GM18868 (cell line): ENCODE measurements around the gene CYP3A7.
"Not testable (repeated sequence)": the region's sequence is repeated elsewhere in the genome, so short reads cannot be mapped to it uniquely, and the experiment has no call there.

Experiments used
- ATAC-seq: cut with Tn5 transposase; IDR thresholded peaks from one replicate; pipeline ENCODE4 v1.9.1; 2021; ENCODE audit warnings: mild to moderate bottlenecking, moderate library complexity; ENCODE audit not compliant: unreplicated experiment

The CYP3A7 gene

GRCh38 chr7:99742737-99743394 lies 7.9 kb upstream of the CYP3A7 start:
- ATAC-seq: no peak

- no peak for ATAC-seq
Observed at GRCh38 chr7:99741441-99741795, 6.4 kb upstream of the CYP3A7 start.

GRCh38 chr7:99740573-99741440 lies 5.8 kb upstream of the CYP3A7 start:
- ATAC-seq: no peak

- no peak for ATAC-seq
Observed at GRCh38 chr7:99739699-99740572, 4.9 kb upstream of the CYP3A7 start.

DNA sequence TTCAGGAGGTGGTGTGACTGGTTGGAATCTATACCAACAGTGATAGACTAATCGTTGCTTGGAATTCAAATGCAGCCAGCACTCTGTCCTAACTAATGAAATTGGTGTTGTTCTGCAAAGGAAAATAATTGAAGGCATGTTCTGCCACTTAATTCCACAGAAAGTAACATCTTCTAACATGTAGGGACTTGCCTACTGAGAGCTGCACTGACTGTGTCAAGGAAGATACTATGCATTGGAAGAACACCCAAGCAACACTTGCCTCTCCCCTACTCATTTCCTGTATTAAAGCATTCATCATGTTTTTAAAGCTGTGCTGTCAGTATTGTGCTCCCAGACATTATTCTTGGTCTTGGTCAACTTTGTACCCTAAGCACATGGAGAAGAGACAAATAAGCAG lies 2.7 kb upstream of the CYP3A7 start:
- ATAC-seq: no peak

- ATAC-seq: not testable (repeated sequence)
Observed at GRCh38 chr7:99736667-99737066, 1.7 kb upstream of the CYP3A7 start.

DNA sequence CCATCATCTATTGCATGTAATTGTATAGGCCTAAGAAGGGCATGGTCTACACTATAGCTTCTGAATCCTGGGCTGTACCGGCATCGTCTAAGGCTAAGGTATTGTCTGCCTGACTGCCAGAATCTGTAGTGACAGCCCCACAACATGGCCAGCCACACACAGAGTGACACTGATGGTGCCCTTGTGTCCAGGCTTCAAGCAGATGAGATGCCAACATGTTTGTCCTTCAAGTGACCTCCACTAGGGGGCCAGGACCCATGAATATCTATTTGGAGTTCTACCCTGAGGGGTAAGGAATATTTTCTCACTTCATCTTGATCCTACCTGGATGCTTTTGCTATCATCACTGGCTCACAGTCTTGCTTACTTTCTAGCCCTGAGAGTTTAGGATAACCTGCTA lies 1.5 kb downstream of the CYP3A7 start:
- no peak for ATAC-seq

- no peak for ATAC-seq
Observed at GRCh38 chr7:99733003-99733402, 2.0 kb downstream of the CYP3A7 start.

DNA sequence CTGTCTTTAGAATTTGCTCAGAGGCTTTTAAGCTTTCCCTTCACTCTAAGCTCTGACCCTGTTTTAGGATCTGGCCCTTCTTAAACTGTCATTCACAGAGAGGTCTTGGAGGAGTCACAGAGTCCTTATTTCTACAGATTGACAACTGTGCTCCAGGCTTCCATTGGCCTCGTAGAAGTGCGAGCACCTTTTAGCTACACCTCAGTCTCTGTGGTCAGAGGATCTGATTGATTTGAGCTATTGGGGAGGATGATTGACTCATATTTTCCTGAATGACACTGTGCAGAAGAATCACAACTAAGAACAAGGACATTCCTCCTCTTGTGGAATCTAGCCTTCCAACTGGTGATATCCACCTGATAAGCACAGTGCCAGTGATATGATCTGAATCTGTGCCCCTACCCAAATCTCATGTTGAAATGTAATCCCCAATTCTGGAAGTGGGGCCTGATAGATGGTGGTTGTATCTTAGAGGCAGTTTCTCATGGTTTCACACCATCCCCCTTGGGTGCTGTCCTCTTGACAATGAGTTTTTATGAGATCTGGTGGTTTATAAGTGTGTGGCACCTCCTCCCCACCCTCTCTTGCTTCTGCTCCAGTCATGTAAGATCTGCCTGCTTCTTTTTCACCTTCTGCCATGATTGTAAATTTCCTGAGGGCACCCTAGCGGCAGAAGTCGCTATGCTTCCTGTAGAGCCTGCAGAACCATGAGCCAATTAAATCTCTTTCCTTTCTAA lies 3.2 kb downstream of the CYP3A7 start:
- ATAC-seq: no peak

GRCh38 chr7:99730992-99731391 lies 4.0 kb downstream of the CYP3A7 start:
- ATAC-seq: no peak

DNA sequence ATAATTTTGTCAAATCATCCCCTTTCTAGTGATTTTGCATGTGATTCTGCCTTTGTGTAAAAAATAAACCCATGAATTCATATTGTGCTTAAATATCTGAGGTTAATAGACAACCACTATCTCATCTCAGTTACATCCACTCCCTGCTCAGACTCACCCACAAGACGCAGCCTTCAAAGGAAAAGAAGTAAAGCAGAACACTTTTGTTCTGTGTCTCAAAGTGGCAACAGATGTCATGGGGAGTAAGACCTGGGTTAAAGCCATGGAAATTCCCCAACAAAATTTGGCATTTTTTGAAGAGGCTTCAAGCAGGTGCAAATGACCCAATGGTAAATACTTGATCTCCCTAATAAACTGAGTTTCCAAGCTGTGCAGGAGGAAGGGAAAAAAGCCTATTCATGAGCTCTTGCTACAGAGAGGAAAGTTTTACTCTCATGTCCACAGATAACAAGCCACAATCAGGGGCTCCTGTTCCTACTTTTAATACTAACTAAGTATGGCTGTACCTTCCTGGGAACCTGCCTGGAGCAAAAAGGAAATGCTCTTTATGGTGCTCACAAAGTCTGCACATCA lies 4.7 kb downstream of the CYP3A7 start:
- ATAC-seq: no peak

GRCh38 chr7:99729486-99730237 lies 5.3 kb downstream of the CYP3A7 start:
- ATAC-seq: no peak

DNA sequence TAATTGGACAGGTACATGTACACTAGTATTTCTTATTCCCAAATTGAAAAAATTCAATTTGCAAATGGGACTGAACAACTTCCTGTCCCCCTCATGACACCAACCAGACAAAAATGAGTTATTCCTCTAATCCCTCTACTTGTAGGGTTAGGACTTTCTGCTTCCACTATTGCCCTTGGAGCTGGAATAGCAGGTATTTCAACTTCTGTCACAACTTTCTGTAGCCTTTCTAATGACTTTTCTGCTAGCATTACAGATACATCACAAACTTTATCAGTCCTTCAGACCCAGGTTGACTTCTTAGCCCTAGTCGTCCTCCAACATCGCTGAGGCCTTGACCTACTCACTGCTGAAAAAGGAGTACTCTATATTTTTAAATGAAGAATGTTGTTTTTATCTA lies 6.4 kb downstream of the CYP3A7 start:
- ATAC-seq: no peak

- not testable (repeated sequence) for ATAC-seq
Observed at GRCh38 chr7:99723201-99723600, 11.8 kb downstream of the CYP3A7 start.

DNA sequence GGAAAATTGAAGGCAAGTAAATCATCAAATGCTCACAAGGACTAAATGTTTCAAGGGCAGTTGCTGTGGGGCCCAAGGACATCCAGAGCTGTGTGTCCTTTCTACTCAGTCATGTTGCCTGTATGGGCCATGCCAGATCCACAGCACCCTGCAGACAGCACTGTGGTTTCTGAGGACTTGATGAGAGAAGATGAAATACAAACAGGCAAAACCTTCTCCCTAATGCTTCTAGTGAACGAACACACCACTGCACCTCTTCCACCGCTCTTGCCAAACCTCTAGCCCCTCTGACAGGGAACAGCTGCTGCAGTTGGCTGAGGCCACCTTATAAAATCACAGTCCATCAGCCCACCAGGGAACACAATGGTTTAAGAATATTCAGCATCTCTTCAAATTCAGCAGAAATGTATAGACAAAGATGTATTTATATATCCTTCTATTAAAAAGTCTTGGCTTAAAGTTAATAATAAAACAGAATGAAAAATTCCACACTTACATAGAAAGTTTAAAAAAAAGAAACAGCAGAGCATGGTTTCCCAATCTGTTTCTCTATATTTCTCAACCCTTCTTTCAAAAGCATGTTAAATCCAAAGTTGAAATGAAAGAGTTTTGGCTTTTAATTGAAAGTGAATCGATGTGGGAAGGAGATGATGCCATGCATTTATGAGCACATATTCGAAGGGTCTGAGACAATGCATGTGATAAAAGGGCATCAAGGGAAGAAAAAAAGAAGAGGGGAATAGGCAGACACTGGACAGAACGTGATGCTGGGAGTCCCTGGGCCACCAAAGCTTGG lies 14.0 kb downstream of the CYP3A7 start:
- ATAC-seq: no peak

- no peak for ATAC-seq
Observed at GRCh38 chr7:99719996-99720769, 14.8 kb downstream of the CYP3A7 start.

GRCh38 chr7:99713995-99714570 lies 20.9 kb downstream of the CYP3A7 start:
- no peak for ATAC-seq
